ENCODE measurements around the gene LRRC75A.
A peak's percentile ranks its signal among the peaks of the same experiment; 100 is the strongest.

LRRC75A gene

DNA sequence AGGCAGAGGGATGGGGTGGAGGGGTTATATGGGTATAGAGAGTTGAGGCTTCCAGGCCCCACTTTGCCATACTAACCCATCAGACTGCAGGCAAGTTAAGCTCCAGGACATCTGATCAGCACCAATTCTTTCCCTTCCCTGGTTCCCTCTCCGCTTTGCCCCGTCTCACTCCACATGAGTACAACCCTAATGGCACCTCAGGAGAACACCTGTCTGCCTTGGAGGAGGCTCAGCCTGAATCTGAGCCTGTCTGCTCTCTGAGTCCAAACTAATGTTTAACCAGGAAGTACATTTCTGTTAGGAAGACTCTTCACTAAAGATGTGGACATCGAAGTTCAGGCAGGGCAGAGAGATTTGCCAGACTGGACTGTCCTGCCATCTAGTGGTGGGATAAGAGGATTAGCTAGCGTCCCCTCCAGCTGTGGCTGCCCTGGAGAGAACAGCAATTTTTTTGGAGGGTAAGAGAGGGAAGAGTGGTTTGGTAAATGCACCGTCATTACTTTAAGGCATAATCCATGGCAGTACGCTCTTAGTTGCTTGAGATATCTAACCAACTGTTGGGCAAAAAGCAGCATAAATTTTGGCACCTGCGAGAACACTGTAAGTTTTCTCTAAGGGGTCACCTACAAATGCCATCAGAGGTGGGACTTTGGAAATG, 29.2 kb upstream of the LRRC75A start:
- 42% methylated on average over 6 of the region's 7 CpGs for WGBS (ENCODE audit: insufficient coverage)
- H3K4me1 ChIP-seq (ENCODE audit: control extremely low read depth in 1 of 4, control insufficient read depth in 4 of 4, insufficient read depth in 4 of 4, low read length in 3 of 4), result peaks cover 0 to 4% (median 3%) of the 10 kb centered on the region in 4 experiments
- CTCF ChIA-PET, result interaction anchor here (0.6 to 11.6 kb wide), 23 partner anchors 9 to 216 kb away, joined by 3 to 150 read pairs (median 5); partner anchors contain the start of gene LRRC75A
- POLR2A ChIA-PET, result no interaction called here
- H3K27me3 ChIP-seq (replicated peaks in 2 of 5; ENCODE audit: control insufficient read depth in 4 of 5, insufficient read depth in 5 of 5, low read length in 4 of 5), result peaks cover 0 to 12% (median 0%) of the 10 kb centered on the region in 5 experiments
- no peak overlapping the region for H3K27ac ChIP-seq (ENCODE audit: insufficient read depth in 1 of 2, low read depth in 1 of 2, low read length in 2 of 2, poor library complexity in 1 of 2, severe bottlenecking in 2 of 2)
- peak overlapping the region in 1 of 7 experiments; percentile 6 for H3K4me3 ChIP-seq (ENCODE audit: control insufficient read depth in 1 of 7, extremely low read depth in 1 of 7, insufficient read depth in 4 of 7, low read depth in 2 of 7, low read length in 6 of 7)
- no peaks in the 10 kb centered on the region for H3K36me3 ChIP-seq (ENCODE audit: control insufficient read depth in 4 of 4, insufficient read depth in 4 of 4, low read length in 3 of 4)
- DNase-seq, result peak; percentile 88 to 95 (median 92)
- no peaks in the 10 kb centered on the region for H3K9me3 ChIP-seq (ENCODE audit: control extremely low read depth in 1 of 5, control insufficient read depth in 4 of 5, insufficient read depth in 2 of 5, low read depth in 1 of 5, low read length in 4 of 5)

GRCh38 chr17:16519021-16519420, 27.0 kb upstream of the LRRC75A start:
- Histone ChIP-seq H3K9me3 (ENCODE audit: control extremely low read depth in 1 of 5, control insufficient read depth in 4 of 5, insufficient read depth in 2 of 5, low read depth in 1 of 5, low read length in 4 of 5) (no peaks in the 10 kb centered on the region), H3K27me3 (replicated peaks in 2 of 5; ENCODE audit: control insufficient read depth in 4 of 5, insufficient read depth in 5 of 5, low read length in 4 of 5) (peaks cover 0 to 12% (median 0%) of the 10 kb centered on the region in 5 experiments), H3K4me3 (ENCODE audit: control insufficient read depth in 1 of 7, extremely low read depth in 1 of 7, insufficient read depth in 4 of 7, low read depth in 2 of 7, low read length in 6 of 7) (no peak overlapping the region), H3K27ac (ENCODE audit: insufficient read depth in 1 of 2, low read depth in 1 of 2, low read length in 2 of 2, poor library complexity in 1 of 2, severe bottlenecking in 2 of 2) (no peak overlapping the region), H3K4me1 (ENCODE audit: control extremely low read depth in 1 of 4, control insufficient read depth in 4 of 4, insufficient read depth in 4 of 4, low read length in 3 of 4) (peaks cover 0 to 4% (median 3%) of the 10 kb centered on the region in 4 experiments), H3K36me3 (ENCODE audit: control insufficient read depth in 4 of 4, insufficient read depth in 4 of 4, low read length in 3 of 4) (no peaks in the 10 kb centered on the region)
- DNase-seq, result no peak
- CTCF ChIA-PET, result interaction anchor here (1.0 to 11.6 kb wide), 2 partner anchors 66 to 214 kb away, joined by 3 to 150 read pairs; no protein-coding TSS in a partner anchor
- POLR2A ChIA-PET, result no interaction called here

DNA sequence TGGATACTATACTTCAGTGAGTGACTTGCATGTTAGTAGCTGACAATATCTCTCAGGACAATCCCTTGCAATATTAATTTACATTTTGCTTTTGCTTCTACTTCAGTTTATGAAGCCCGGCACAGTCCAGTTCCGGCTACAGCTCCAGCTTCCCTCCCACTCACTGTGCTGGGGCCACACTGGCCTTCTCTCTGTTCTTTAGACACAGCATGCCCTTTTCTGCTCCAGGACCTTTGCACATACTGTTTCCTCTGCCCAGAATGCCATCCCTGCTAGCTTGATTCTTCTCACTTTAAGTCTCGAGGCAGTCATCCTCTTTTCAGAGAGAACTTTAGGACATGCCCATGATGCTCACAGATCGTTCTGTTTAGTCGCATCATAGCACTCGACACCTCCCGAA, 25.5 kb upstream of the LRRC75A start:
- H3K9me3 ChIP-seq (ENCODE audit: control extremely low read depth in 1 of 5, control insufficient read depth in 4 of 5, insufficient read depth in 2 of 5, low read depth in 1 of 5, low read length in 4 of 5), result no peaks in the 10 kb centered on the region
- DNase-seq, result no peak
- H3K4me3 ChIP-seq (ENCODE audit: control insufficient read depth in 1 of 7, extremely low read depth in 1 of 7, insufficient read depth in 4 of 7, low read depth in 2 of 7, low read length in 6 of 7), result no peak overlapping the region
- peaks cover 0 to 12% (median 0%) of the 10 kb centered on the region in 5 experiments for H3K27me3 ChIP-seq (replicated peaks in 2 of 5; ENCODE audit: control insufficient read depth in 4 of 5, insufficient read depth in 5 of 5, low read length in 4 of 5)
- CTCF ChIA-PET, result interaction anchor here (0.9 to 11.6 kb wide), 3 partner anchors 54 to 90 kb away, joined by 3 to 150 read pairs (median 3); no protein-coding TSS in a partner anchor
- H3K4me1 ChIP-seq (ENCODE audit: control extremely low read depth in 1 of 4, control insufficient read depth in 4 of 4, insufficient read depth in 4 of 4, low read length in 3 of 4), result peaks cover 1 to 6% (median 3%) of the 10 kb centered on the region in 4 experiments
- no peaks in the 10 kb centered on the region for H3K36me3 ChIP-seq (ENCODE audit: control insufficient read depth in 4 of 4, insufficient read depth in 4 of 4, low read length in 3 of 4)
- POLR2A ChIA-PET, result no interaction called here
- 94% methylated on average over 7 of the region's 7 CpGs for WGBS (ENCODE audit: insufficient coverage)
- no peak overlapping the region for H3K27ac ChIP-seq (ENCODE audit: insufficient read depth in 1 of 2, low read depth in 1 of 2, low read length in 2 of 2, poor library complexity in 1 of 2, severe bottlenecking in 2 of 2)

- no peaks in the 10 kb centered on the region for H3K36me3 ChIP-seq (ENCODE audit: control insufficient read depth in 4 of 4, insufficient read depth in 4 of 4, low read length in 3 of 4)
- 63% methylated on average over 10 of the region's 16 CpGs for WGBS (ENCODE audit: insufficient coverage)
- H3K4me1 ChIP-seq (ENCODE audit: control extremely low read depth in 1 of 4, control insufficient read depth in 4 of 4, insufficient read depth in 4 of 4, low read length in 3 of 4), result peaks cover 3 to 14% (median 11%) of the 10 kb centered on the region in 4 experiments
- H3K9me3 ChIP-seq (ENCODE audit: control extremely low read depth in 1 of 5, control insufficient read depth in 4 of 5, insufficient read depth in 2 of 5, low read depth in 1 of 5, low read length in 4 of 5), result no peaks in the 10 kb centered on the region
- ChIA-PET POLR2A (no interaction called here), CTCF (interaction anchor here (0.9 to 11.6 kb wide), 2 partner anchors 63 to 89 kb away, joined by 3 to 150 read pairs; no protein-coding TSS in a partner anchor)
- DNase-seq, result no peak
- no peak overlapping the region for H3K27ac ChIP-seq (ENCODE audit: insufficient read depth in 1 of 2, low read depth in 1 of 2, low read length in 2 of 2, poor library complexity in 1 of 2, severe bottlenecking in 2 of 2)
- no peak overlapping the region for H3K4me3 ChIP-seq (ENCODE audit: control insufficient read depth in 1 of 7, extremely low read depth in 1 of 7, insufficient read depth in 4 of 7, low read depth in 2 of 7, low read length in 6 of 7)
- H3K27me3 ChIP-seq (replicated peaks in 2 of 5; ENCODE audit: control insufficient read depth in 4 of 5, insufficient read depth in 5 of 5, low read length in 4 of 5), result peaks cover 0 to 12% (median 0%) of the 10 kb centered on the region in 5 experiments
Observed at GRCh38 chr17:16516594-16517051, 24.6 kb upstream of the LRRC75A start.

- Histone ChIP-seq H3K9me3 (ENCODE audit: control extremely low read depth in 1 of 5, control insufficient read depth in 4 of 5, insufficient read depth in 2 of 5, low read depth in 1 of 5, low read length in 4 of 5) (no peaks in the 10 kb centered on the region), H3K36me3 (ENCODE audit: control insufficient read depth in 4 of 4, insufficient read depth in 4 of 4, low read length in 3 of 4) (no peaks in the 10 kb centered on the region), H3K4me3 (ENCODE audit: control insufficient read depth in 1 of 7, extremely low read depth in 1 of 7, insufficient read depth in 4 of 7, low read depth in 2 of 7, low read length in 6 of 7) (no peak overlapping the region), H3K27ac (ENCODE audit: insufficient read depth in 1 of 2, low read depth in 1 of 2, low read length in 2 of 2, poor library complexity in 1 of 2, severe bottlenecking in 2 of 2) (no peak overlapping the region), H3K27me3 (replicated peaks in 2 of 5; ENCODE audit: control insufficient read depth in 4 of 5, insufficient read depth in 5 of 5, low read length in 4 of 5) (peaks cover 0 to 12% (median 0%) of the 10 kb centered on the region in 5 experiments), H3K4me1 (ENCODE audit: control extremely low read depth in 1 of 4, control insufficient read depth in 4 of 4, insufficient read depth in 4 of 4, low read length in 3 of 4) (peaks cover 0 to 15% (median 12%) of the 10 kb centered on the region in 4 experiments)
- no peak for DNase-seq
- WGBS (ENCODE audit: insufficient coverage), result 78% methylated on average over 4 of the region's 4 CpGs
- POLR2A ChIA-PET, result no interaction called here
- CTCF ChIA-PET, result interaction anchor here (11.6 kb wide), 1 partner anchor 63 kb away, joined by 150 read pairs; no protein-coding TSS in a partner anchor
Observed at GRCh38 chr17:16515933-16516332, 23.9 kb upstream of the LRRC75A start.

DNA sequence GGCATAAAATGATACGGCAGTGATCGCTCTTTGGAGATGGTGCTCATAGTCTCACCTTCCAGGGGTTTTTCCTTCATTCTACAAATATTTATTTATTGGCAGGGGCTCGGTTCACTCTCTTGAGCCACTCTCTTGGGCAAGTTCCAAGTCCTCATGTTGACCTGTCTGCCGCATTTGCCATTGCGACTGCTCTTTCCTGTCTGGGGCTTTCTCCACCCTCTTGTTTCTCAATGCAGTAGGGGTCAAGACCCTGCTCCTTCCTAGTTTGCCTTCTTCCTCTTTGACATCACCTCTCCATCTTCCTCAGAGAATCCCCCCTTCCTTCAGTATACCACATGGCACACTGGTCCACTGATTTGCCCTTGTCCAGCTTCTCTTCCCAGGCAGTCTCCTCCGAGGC, 21.9 kb upstream of the LRRC75A start:
- peaks cover 0 to 12% (median 0%) of the 10 kb centered on the region in 5 experiments for H3K27me3 ChIP-seq (replicated peaks in 2 of 5; ENCODE audit: control insufficient read depth in 4 of 5, insufficient read depth in 5 of 5, low read length in 4 of 5)
- peaks cover 0 to 18% (median 12%) of the 10 kb centered on the region in 4 experiments for H3K4me1 ChIP-seq (ENCODE audit: control extremely low read depth in 1 of 4, control insufficient read depth in 4 of 4, insufficient read depth in 4 of 4, low read length in 3 of 4)
- 87% methylated on average over 6 of the region's 6 CpGs for WGBS (ENCODE audit: insufficient coverage)
- no peaks in the 10 kb centered on the region for H3K9me3 ChIP-seq (ENCODE audit: control extremely low read depth in 1 of 5, control insufficient read depth in 4 of 5, insufficient read depth in 2 of 5, low read depth in 1 of 5, low read length in 4 of 5)
- no peaks in the 10 kb centered on the region for H3K36me3 ChIP-seq (ENCODE audit: control insufficient read depth in 4 of 4, insufficient read depth in 4 of 4, low read length in 3 of 4)
- ChIA-PET POLR2A (no interaction called here), CTCF (interaction anchor here (2.3 to 5.2 kb wide), 2 partner anchors 8 to 61 kb away, joined by 13 to 32 read pairs; no protein-coding TSS in a partner anchor)
- DNase-seq, result no peak
- H3K27ac ChIP-seq (ENCODE audit: insufficient read depth in 1 of 2, low read depth in 1 of 2, low read length in 2 of 2, poor library complexity in 1 of 2, severe bottlenecking in 2 of 2), result no peak overlapping the region
- no peak overlapping the region for H3K4me3 ChIP-seq (ENCODE audit: control insufficient read depth in 1 of 7, extremely low read depth in 1 of 7, insufficient read depth in 4 of 7, low read depth in 2 of 7, low read length in 6 of 7)

- WGBS (ENCODE audit: insufficient coverage), result 6% methylated on average over 2 of the region's 4 CpGs
- peaks cover 0 to 18% (median 12%) of the 10 kb centered on the region in 4 experiments for H3K4me1 ChIP-seq (ENCODE audit: control extremely low read depth in 1 of 4, control insufficient read depth in 4 of 4, insufficient read depth in 4 of 4, low read length in 3 of 4)
- no peak overlapping the region for H3K27ac ChIP-seq (ENCODE audit: insufficient read depth in 1 of 2, low read depth in 1 of 2, low read length in 2 of 2, poor library complexity in 1 of 2, severe bottlenecking in 2 of 2)
- H3K4me3 ChIP-seq (ENCODE audit: control insufficient read depth in 1 of 7, extremely low read depth in 1 of 7, insufficient read depth in 4 of 7, low read depth in 2 of 7, low read length in 6 of 7), result peak overlapping the region in 1 of 7 experiments; percentile 24
- DNase-seq, result peak in 2 of 3 donors; percentile 69 to 75
- H3K36me3 ChIP-seq (ENCODE audit: control insufficient read depth in 4 of 4, insufficient read depth in 4 of 4, low read length in 3 of 4), result no peaks in the 10 kb centered on the region
- H3K27me3 ChIP-seq (replicated peaks in 2 of 5; ENCODE audit: control insufficient read depth in 4 of 5, insufficient read depth in 5 of 5, low read length in 4 of 5), result peaks cover 0 to 3% (median 0%) of the 10 kb centered on the region in 5 experiments
- ChIA-PET CTCF (interaction anchor here (2.3 to 5.2 kb wide), 2 partner anchors 10 to 59 kb away, joined by 13 to 32 read pairs; no protein-coding TSS in a partner anchor), POLR2A (interaction anchor here (0.5 kb wide), 1 partner anchor 1736 kb away, joined by 5 read pairs; no protein-coding TSS in a partner anchor)
- H3K9me3 ChIP-seq (ENCODE audit: control extremely low read depth in 1 of 5, control insufficient read depth in 4 of 5, insufficient read depth in 2 of 5, low read depth in 1 of 5, low read length in 4 of 5), result no peaks in the 10 kb centered on the region
Observed at GRCh38 chr17:16512011-16512410, 20.0 kb upstream of the LRRC75A start.
